ENCODE measurements around the gene SWT1.
"Not testable (repeated sequence)": the region's sequence is repeated elsewhere in the genome, so short reads cannot be mapped to it uniquely, and the experiment has no call there.

The SWT1 gene

GRCh38 chr1:185292237-185292636, 135.3 kb downstream of the SWT1 start:
- peak; percentile 46 for DNase-seq

GRCh38 chr1:185293967-185294542, 137.1 kb downstream of the SWT1 start:
- DNase-seq = peak; percentile 24

- no peak for DNase-seq
These were observed 138.1 kb downstream of the SWT1 start for GRCh38 chr1:185295091-185295490.

GRCh38 chr1:185297982-185298381, 141.0 kb downstream of the SWT1 start:
- no peak for DNase-seq

GRCh38 chr1:185300152-185300551, 143.2 kb downstream of the SWT1 start:
- DNase-seq = peak; percentile 30

- peak; percentile 17 for DNase-seq
These were observed 148.5 kb downstream of the SWT1 start for GRCh38 chr1:185305419-185305818.

- DNase-seq = no peak
These were observed 151.2 kb downstream of the SWT1 start for GRCh38 chr1:185308126-185308525.

GRCh38 chr1:185309566-185309965, 152.6 kb downstream of the SWT1 start:
- DNase-seq = no peak

GRCh38 chr1:185311589-185312225, 154.7 kb downstream of the SWT1 start:
- no peak for DNase-seq

- no peak for DNase-seq
These were observed 155.6 kb downstream of the SWT1 start for GRCh38 chr1:185312361-185313138.

GRCh38 chr1:185314411-185314810, 157.4 kb downstream of the SWT1 start:
- peak; percentile 64 for DNase-seq

- peak; percentile 60 for DNase-seq
These were observed 158.6 kb downstream of the SWT1 start for GRCh38 chr1:185315445-185316071.

GRCh38 chr1:185316163-185317033, 159.4 kb downstream of the SWT1 start:
- DNase-seq = peak; percentile 93

- DNase-seq = peak; percentile 99
These were observed 160.3 kb downstream of the SWT1 start, which contains the start of gene IVNS1ABP for GRCh38 chr1:185317034-185317885. IVNS1ABP (minus strand) TSS chr1:185317243; CDS start chr1:185309493, 7,750 bp downstream.

GRCh38 chr1:185317886-185318310, 160.9 kb downstream of the SWT1 start:
- peak; percentile 69 for DNase-seq

- DNase-seq = no peak
These were observed 161.6 kb downstream of the SWT1 start for GRCh38 chr1:185318431-185319138.

- DNase-seq = no peak
These were observed 162.1 kb downstream of the SWT1 start for GRCh38 chr1:185319139-185319475.

- not testable (repeated sequence) for DNase-seq
These were observed 164.1 kb downstream of the SWT1 start for GRCh38 chr1:185321104-185321503.

GRCh38 chr1:185321653-185322221, 164.8 kb downstream of the SWT1 start:
- not testable (repeated sequence) for DNase-seq

GRCh38 chr1:185322636-185323035, 165.7 kb downstream of the SWT1 start:
- DNase-seq = no peak
